Psoas muscle (tissue), 8 donors: ENCODE results near the gene NDUFAF8. TPM values are rescaled to one million over a fixed set of nuclear protein-coding genes. Genes with fewer than 3 reads are reported as not detected.

Experiments
- ATAC-seq, 4 donors: fragments of 200-7000 bp; cut with Tn5 transposase; one replicate each; pipeline ENCODE4 v1.9.1; 2020; ENCODE audit warnings: moderate library complexity in 3 of 4, mild to moderate bottlenecking in 2 of 4
- DNase-seq, 2 donors: peaks; one replicate each; pipeline ENCODE4 v3.0.0-alpha.2; 2020
- H3K27ac ChIP-seq: fragments of 200-600 bp; one replicate; pipeline ENCODE4 v1.8.0; 2022
- H3K27me3 ChIP-seq, 3 donors: fragments of 200-600 bp in 1 of 3; one replicate each; pipeline versions ENCODE4 v1.6.1 to v1.8.0; 2013 to 2022; ENCODE audit warnings: low read length in 2 of 3, mild to moderate bottlenecking in 2 of 3, moderate library complexity in 1 of 3; ENCODE audit not compliant: insufficient read depth in 3 of 3
- H3K36me3 ChIP-seq, 2 donors: fragments of 200-600 bp in 1 of 2; one replicate each; pipeline versions ENCODE4 v1.6.1 to v1.8.0; 2013 to 2022; ENCODE audit warnings: low read depth in 1 of 2, mild to moderate bottlenecking in 1 of 2, moderate library complexity in 1 of 2; ENCODE audit not compliant: insufficient read depth in 1 of 2
- H3K4me1 ChIP-seq: fragments of 200-600 bp; one replicate; pipeline ENCODE4 v1.8.0; 2022
- H3K4me3 ChIP-seq: fragments of 200-600 bp; one replicate; pipeline ENCODE4 v1.8.0; 2022; ENCODE audit warnings: mild to moderate bottlenecking
- H3K9me3 ChIP-seq: fragments of 200-600 bp; one replicate; pipeline ENCODE4 v1.8.0; 2022
- WGBS, 3 donors: extraction: QIAGEN DNeasy Blood & Tissue Kit; methylation state at CpG; one replicate each; pipeline versions ENCODE4 v1.1.6 to v1.1.7; 2013; 5-methylcytosine and 5-hydroxymethylcytosine counted together
- intact Hi-C, 2 donors: fragments of 100-400 bp; cut with DNase I; formaldehyde crosslinking; loops; one replicate each; pipeline versions ENCODE4 v1.11.0 to v1.14.2; 2022
- polyA plus RNA-seq, 3 donors: library from polyadenylated mRNA; stranded (reverse); fragments of 200-250 nt; gene quantifications; one replicate each; pipeline ENCODE4 v1.2.3, GENCODE V29; 2013
- total RNA-seq, 4 donors: library from RNA; stranded (reverse); fragmentation: NEBNext Ultra II Directional in 2 of 4; extraction: Animal tissue kit (Norgen Biotek cat#: 25700) in 2 of 4; gene quantifications; one replicate each; pipeline versions ENCODE4 v1.2.1 to v1.2.4, GENCODE V29; 2021 to 2023
- TF ChIP-seq, protein P1 (sequence below): fragments of 200-600 bp; IDR thresholded peaks from one replicate; pipeline ENCODE4 v1.8.0; 2022; ENCODE audit warnings: antibody characterized with exemption
- donor health status: healthy with polysubstance abuse.
- donor health status: DM: no; HTN: no; CAD: no; lungs with moderate emphysema.
- donor health status: Bipolar disorder and iron deficiency.
- donor health status: healthy.
- donor health status: DM: yes; HTN: yes; CAD: no.
- donor health status: DM: no; HTN: no; CAD: no.
- donor health status: DM: no; HTN: no; CAD: no.
- donor health status: DM: yes; HTN: yes; CAD: no.

The NDUFAF8 gene
- total and polyA plus RNA-seq, 7 donors: 42.4 to 63.8 (median 54.9) TPM

DNA sequence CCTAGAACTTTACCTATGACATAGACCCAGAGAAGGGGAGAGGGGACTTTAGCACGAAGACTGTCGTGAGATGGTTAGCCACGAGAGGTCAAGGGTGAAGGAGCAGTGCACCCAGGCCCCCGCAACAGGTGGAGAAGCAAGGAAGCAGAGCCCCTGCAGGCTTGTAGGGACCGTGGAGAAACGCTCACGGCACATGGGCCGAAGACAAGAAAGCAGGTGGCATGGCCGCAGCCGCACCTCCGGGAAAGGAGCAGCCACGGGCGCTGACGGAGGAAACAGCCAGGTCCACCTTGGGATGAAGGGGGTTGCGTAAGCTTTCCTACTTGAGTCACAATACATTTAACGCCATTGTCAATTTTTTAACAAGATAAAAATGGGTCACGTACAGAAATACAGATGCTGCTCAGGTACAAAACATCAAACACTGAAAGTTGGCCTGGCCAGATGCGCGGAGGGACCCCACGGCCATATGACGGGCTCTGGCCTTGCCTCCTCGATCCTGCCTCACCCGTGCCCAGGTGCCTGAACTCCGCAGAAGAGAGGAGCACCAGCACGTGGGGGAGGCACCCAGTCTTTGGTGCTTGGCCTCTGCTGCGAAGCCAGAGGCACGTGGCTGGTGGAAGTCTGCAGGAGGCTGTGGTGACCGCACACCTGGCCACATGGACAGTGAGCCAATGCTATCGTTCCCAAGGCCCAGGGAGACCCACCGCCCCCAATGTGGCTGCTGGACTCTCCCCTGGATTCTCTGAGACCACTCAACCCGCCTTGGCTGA lies 34.8 kb downstream of the NDUFAF8 start:
- no peaks in the 10 kb centered on the region for H3K4me1 ChIP-seq
- peaks cover 7 to 83% of the 10 kb centered on the region in 2 donors for H3K36me3 ChIP-seq
- no peaks in the 10 kb centered on the region for H3K9me3 ChIP-seq
- H3K27ac ChIP-seq: no peak overlapping the region
- WGBS, 3 donors: 93 to 94% (median 93%) methylated on average over 30 to 31 of the region's 31 CpGs
- TF ChIP-seq, protein P1, sequence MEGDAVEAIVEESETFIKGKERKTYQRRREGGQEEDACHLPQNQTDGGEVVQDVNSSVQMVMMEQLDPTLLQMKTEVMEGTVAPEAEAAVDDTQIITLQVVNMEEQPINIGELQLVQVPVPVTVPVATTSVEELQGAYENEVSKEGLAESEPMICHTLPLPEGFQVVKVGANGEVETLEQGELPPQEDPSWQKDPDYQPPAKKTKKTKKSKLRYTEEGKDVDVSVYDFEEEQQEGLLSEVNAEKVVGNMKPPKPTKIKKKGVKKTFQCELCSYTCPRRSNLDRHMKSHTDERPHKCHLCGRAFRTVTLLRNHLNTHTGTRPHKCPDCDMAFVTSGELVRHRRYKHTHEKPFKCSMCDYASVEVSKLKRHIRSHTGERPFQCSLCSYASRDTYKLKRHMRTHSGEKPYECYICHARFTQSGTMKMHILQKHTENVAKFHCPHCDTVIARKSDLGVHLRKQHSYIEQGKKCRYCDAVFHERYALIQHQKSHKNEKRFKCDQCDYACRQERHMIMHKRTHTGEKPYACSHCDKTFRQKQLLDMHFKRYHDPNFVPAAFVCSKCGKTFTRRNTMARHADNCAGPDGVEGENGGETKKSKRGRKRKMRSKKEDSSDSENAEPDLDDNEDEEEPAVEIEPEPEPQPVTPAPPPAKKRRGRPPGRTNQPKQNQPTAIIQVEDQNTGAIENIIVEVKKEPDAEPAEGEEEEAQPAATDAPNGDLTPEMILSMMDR: no peak
- no peak overlapping the region for H3K4me3 ChIP-seq
- intact Hi-C loops: no loop called here
- no peaks in the 10 kb centered on the region for H3K27me3 ChIP-seq
- ATAC-seq (no peak), DNase-seq (no peak)

GRCh38 chr17:81274471-81274855 lies 35.3 kb downstream of the NDUFAF8 start:
- H3K9me3 ChIP-seq: no peaks in the 10 kb centered on the region
- TF ChIP-seq, protein P1: no peak
- no peak for DNase-seq
- H3K27me3 ChIP-seq: no peaks in the 10 kb centered on the region
- intact Hi-C loops: no loop called here
- H3K27ac ChIP-seq: no peak overlapping the region
- no peaks in the 10 kb centered on the region for H3K4me1 ChIP-seq
- H3K4me3 ChIP-seq: no peak overlapping the region
- no peak for ATAC-seq
- 94 to 96% (median 95%) methylated on average over 13 to 14 of the region's 14 CpGs for WGBS, 3 donors
- H3K36me3 ChIP-seq: peaks cover 7 to 83% of the 10 kb centered on the region in 2 donors

GRCh38 chr17:81276781-81277180 lies 37.7 kb downstream of the NDUFAF8 start:
- ATAC-seq (no peak), DNase-seq (no peak)
- no peaks in the 10 kb centered on the region for H3K9me3 ChIP-seq
- peaks cover 7 to 78% of the 10 kb centered on the region in 2 donors for H3K36me3 ChIP-seq
- no peak overlapping the region for H3K4me3 ChIP-seq
- no peak overlapping the region for H3K27ac ChIP-seq
- TF ChIP-seq, protein P1: no peak
- H3K4me1 ChIP-seq: no peaks in the 10 kb centered on the region
- 93 to 98% (median 96%) methylated on average over 11 of the region's 11 CpGs for WGBS, 3 donors
- no peaks in the 10 kb centered on the region for H3K27me3 ChIP-seq
- intact Hi-C loops: no loop called here

DNA sequence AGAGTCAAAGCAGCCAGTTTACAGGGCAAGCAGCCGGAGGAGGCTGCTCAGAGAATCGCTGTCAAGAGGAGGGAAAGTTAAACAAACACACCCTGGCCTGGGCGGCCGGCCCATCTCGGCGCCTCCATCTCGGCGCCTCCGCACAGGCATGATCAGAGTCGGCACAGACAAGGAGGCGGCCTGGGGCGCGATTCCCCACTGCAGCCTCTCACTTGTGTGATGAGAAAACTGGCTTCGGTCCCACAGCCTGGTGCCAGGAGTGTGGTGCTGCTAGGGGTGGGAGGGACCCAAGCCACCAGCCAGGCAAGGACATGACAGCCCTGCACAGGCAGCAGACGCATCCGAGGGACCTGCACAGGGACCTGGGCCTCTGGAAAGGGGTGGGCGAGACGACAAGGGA lies 38.3 kb downstream of the NDUFAF8 start:
- H3K4me3 ChIP-seq: no peak overlapping the region
- ATAC-seq: peak in 1 of 4 donors; percentile 10
- WGBS, 3 donors: 81 to 86% (median 85%) methylated on average over 18 of the region's 18 CpGs

More for the DNA sequence above, 38.3 kb downstream of the NDUFAF8 start:
- Histone ChIP-seq H3K36me3 (peaks cover 4 to 77% of the 10 kb centered on the region in 2 donors), H3K27ac (no peak overlapping the region), H3K9me3 (no peaks in the 10 kb centered on the region), H3K4me1 (no peaks in the 10 kb centered on the region), H3K27me3 (no peaks in the 10 kb centered on the region)
- TF ChIP-seq, protein P1: no peak
- peak in 1 of 2 donors; percentile 51 for DNase-seq
- intact Hi-C loops: no loop called here
